Upper lobe of left lung (tissue), 6 donors: ENCODE measurements around the gene PDE4B. TPM values are rescaled to one million over a fixed set of nuclear protein-coding genes. Genes with fewer than 3 reads are reported as not detected.

Experiments used
- ATAC-seq, 2 donors: fragments of 200-7000 bp; cut with Tn5 transposase; one replicate each; pipeline ENCODE4 v1.9.1; 2022; ENCODE audit warnings: mild to moderate bottlenecking in 2 of 2, moderate library complexity in 2 of 2; ENCODE audit not compliant: low FRiP score in 2 of 2
- DNase-seq, 2 donors: peaks; one replicate each; pipeline ENCODE4 v3.0.0-alpha.2; 2019 to 2020
- H3K27ac ChIP-seq, 4 donors: fragments of 200-600 bp; sonication (generic); one replicate each; pipeline ENCODE4 v1.5.1; 2016 to 2019
- H3K27me3 ChIP-seq, 4 donors: fragments of 200-600 bp; sonication (generic); one replicate each; pipeline ENCODE4 v1.5.1; 2017 to 2019
- H3K36me3 ChIP-seq, 4 donors: fragments of 200-600 bp; sonication (generic); one replicate each; pipeline ENCODE4 v1.5.1; 2016 to 2019
- H3K4me1 ChIP-seq, 4 donors: fragments of 200-600 bp; sonication (generic); one replicate each; pipeline ENCODE4 v1.5.1; 2018 to 2019
- H3K4me3 ChIP-seq, 4 donors: fragments of 200-600 bp; sonication (generic); one replicate each; pipeline ENCODE4 v1.5.1; 2017 to 2019; ENCODE audit warnings: mild to moderate bottlenecking in 2 of 4, moderate library complexity in 1 of 4
- H3K9me3 ChIP-seq, 4 donors: fragments of 200-600 bp; sonication (generic); one replicate each; pipeline ENCODE4 v1.5.1; 2018 to 2019
- CTCF ChIP-seq, 6 experiments: fragments of 450-650 bp in 4 of 6; fragments of 200-600 bp in 2 of 6; sonication (generic) in 2 of 6; IDR thresholded peaks; one replicate each; pipeline ENCODE4 v1.5.1; 2016 to 2019; ENCODE audit warnings: antibody characterized with exemption in 6 of 6
- EP300 ChIP-seq, 4 donors: sonication (generic); formaldehyde crosslinking; IDR thresholded peaks; one replicate each; pipeline ENCODE4 v1.5.1; 2017; ENCODE audit warnings: antibody characterized with exemption in 4 of 4, control low read depth in 2 of 4
- POLR2A ChIP-seq, 4 donors: fragments of 450-650 bp; IDR thresholded peaks; one replicate each; pipeline ENCODE4 v1.5.1; 2016 to 2017; ENCODE audit warnings: antibody characterized with exemption in 4 of 4, mild to moderate bottlenecking in 2 of 4
- POLR2AphosphoS5 ChIP-seq, 2 donors: sonication (generic); formaldehyde crosslinking; IDR thresholded peaks; one replicate each; pipeline ENCODE4 v1.5.1; 2017; ENCODE audit warnings: antibody characterized with exemption in 2 of 2
- WGBS, 2 donors: methylation state at CpG; one replicate each; pipeline ENCODE4 v1.1.5; 2017 to 2018; 5-methylcytosine and 5-hydroxymethylcytosine counted together
- total RNA-seq, 6 donors: library from RNA; depleted of rRNA in 4 of 6; stranded (reverse); fragments of >200 nt in 4 of 6; gene quantifications; one replicate each; pipeline versions ENCODE4 v1.1.0 to v1.2.1, GENCODE V29; 2016 to 2021
- donor health status: DM: no; HTN: no; CAD: no; lungs with moderate emphysema.
- donor health status: DM: no; HTN: yes; CAD: no; lungs with severe emphysema.

Gene PDE4B
- 10 to 100 TPM in 5 of 6 donors, 1 to 10 TPM in 1; 8.1 to 61.6 (median 15.9) TPM for total RNA-seq

GRCh38 chr1:65792669-65793358 is at the start of gene PDE4B:
Gene PDE4B, plus strand, starts transcription at chr1:65792895.
- 0 to 1% methylated on average over 1 to 56 of the region's 67 CpGs for WGBS, 2 donors
- peaks cover 10 to 22% (median 14%) of the 10 kb centered on the region in 4 donors for H3K4me1 ChIP-seq
- TF ChIP-seq POLR2A (IDR thresholded peaks at IDR 0.05) (peak in 1 of 4 donors; percentile 20), CTCF (IDR thresholded peaks at IDR 0.05) (no peak)
- H3K9me3 ChIP-seq: peaks cover 0 to 6% (median 3%) of the 10 kb centered on the region in 4 donors
- H3K36me3 ChIP-seq: no peaks in the 10 kb centered on the region
- peak within 1 kb of the TSS in 1 of 4 donors; percentile 43 for H3K27ac ChIP-seq
- ATAC-seq (peak; percentile 59 to 69), DNase-seq (peak in 1 of 2 donors; percentile 84)
- H3K27me3 ChIP-seq: peaks cover 0 to 21% (median 5%) of the 10 kb centered on the region in 4 donors
- H3K4me3 ChIP-seq: peak within 1 kb of the TSS in 3 of 4 donors; percentile 31 to 48 (median 45)

- H3K9me3 ChIP-seq: peaks cover 0 to 13% (median 4%) of the 10 kb centered on the region in 4 donors
- no peaks in the 10 kb centered on the region for H3K36me3 ChIP-seq
- DNase-seq (no peak), ATAC-seq (no peak)
- H3K4me3 ChIP-seq: no peak overlapping the region
- no peak overlapping the region for H3K27ac ChIP-seq
- no peaks in the 10 kb centered on the region for H3K27me3 ChIP-seq
- TF ChIP-seq POLR2A (IDR thresholded peaks at IDR 0.05): no peak
- TF ChIP-seq EP300 (IDR thresholded peaks at IDR 0.05): no peak
- 80 to 100% methylated on average over 1 of the region's 1 CpG for whole genome bisulfite sequencing, 2 donors
- no peaks in the 10 kb centered on the region for H3K4me1 ChIP-seq
Observed at GRCh38 chr1:65744731-65745130, 48.0 kb upstream of the PDE4B start.

GRCh38 chr1:65751961-65752360 is 40.7 kb upstream of the PDE4B start:
- WGBS, 2 donors: 42 to 45% methylated on average over 3 of the region's 3 CpGs
- Histone ChIP-seq H3K4me1 (no peaks in the 10 kb centered on the region), H3K36me3 (no peaks in the 10 kb centered on the region), H3K9me3 (no peaks in the 10 kb centered on the region), H3K27me3 (no peaks in the 10 kb centered on the region), H3K4me3 (no peak overlapping the region), H3K27ac (no peak overlapping the region)
- DNase-seq: no peak
- ATAC-seq: no peak
- TF ChIP-seq CTCF (IDR thresholded peaks at IDR 0.05) (no peak), POLR2AphosphoS5 (IDR thresholded peaks at IDR 0.05) (no peak), POLR2A (IDR thresholded peaks at IDR 0.05) (no peak), EP300 (IDR thresholded peaks at IDR 0.05) (no peak)

GRCh38 chr1:65756616-65757015 is 36.1 kb upstream of the PDE4B start:
- Histone ChIP-seq H3K4me1 (no peaks in the 10 kb centered on the region), H3K36me3 (no peaks in the 10 kb centered on the region), H3K27ac (no peak overlapping the region), H3K27me3 (no peaks in the 10 kb centered on the region), H3K4me3 (no peak overlapping the region), H3K9me3 (no peaks in the 10 kb centered on the region)
- DNase-seq: no peak
- no peak for ATAC-seq
- no peak for TF ChIP-seq POLR2AphosphoS5 (IDR thresholded peaks at IDR 0.05)
- TF ChIP-seq POLR2A (IDR thresholded peaks at IDR 0.05): no peak
- TF ChIP-seq CTCF (IDR thresholded peaks at IDR 0.05): no peak
- no peak for TF ChIP-seq EP300 (IDR thresholded peaks at IDR 0.05)

GRCh38 chr1:65757531-65757930 is 35.2 kb upstream of the PDE4B start:
- Histone ChIP-seq H3K4me3 (no peak overlapping the region), H3K36me3 (no peaks in the 10 kb centered on the region), H3K4me1 (no peaks in the 10 kb centered on the region), H3K27ac (no peak overlapping the region), H3K27me3 (no peaks in the 10 kb centered on the region), H3K9me3 (no peaks in the 10 kb centered on the region)
- no peak for TF ChIP-seq POLR2A (IDR thresholded peaks at IDR 0.05)
- TF ChIP-seq POLR2AphosphoS5 (IDR thresholded peaks at IDR 0.05): no peak
- no peak for TF ChIP-seq CTCF (IDR thresholded peaks at IDR 0.05)
- no peak for TF ChIP-seq EP300 (IDR thresholded peaks at IDR 0.05)
- no peak for ATAC-seq
- WGBS, 2 donors: 91 to 93% methylated on average over 1 of the region's 1 CpG
- no peak for DNase-seq
